Smooth muscle cell (in vitro differentiated cells): ENCODE data around the gene RPRD1B. TPM values are rescaled to one million over a fixed set of nuclear protein-coding genes. Genes with fewer than 3 reads are reported as not detected.

ENCODE experiments used
- DNase-seq: peaks from one replicate; lab custom pipeline; 2025; ENCODE audit not compliant: unreplicated experiment; lab: John Stamatoyannopoulos, UW
- H2AFZ ChIP-seq: fragments of 200-600 bp; sonication (generic); 2 replicates; pipeline ENCODE4 v1.6.0; 2016; ENCODE audit warnings: antibody characterized with exemption, low read depth, mild to moderate bottlenecking
- H3F3A ChIP-seq: fragments of 200-600 bp; sonication (generic); 2 replicates; pipeline ENCODE4 v1.6.0; 2017; ENCODE audit warnings: antibody characterized with exemption, low read depth
- H3K27ac ChIP-seq: fragments of 200-600 bp; sonication (generic); 2 replicates; pipeline ENCODE4 v1.5.1; 2016; ENCODE audit warnings: low read depth, mild to moderate bottlenecking
- H3K27me3 ChIP-seq: fragments of 200-600 bp; sonication (generic); 2 replicates; pipeline ENCODE4 v1.6.1; 2016; ENCODE audit warnings: low read depth, mild to moderate bottlenecking
- H3K36me3 ChIP-seq: fragments of 200-600 bp; sonication (generic); 2 replicates; pipeline ENCODE4 v1.5.1; 2016; ENCODE audit warnings: low read depth
- H3K4me1 ChIP-seq: fragments of 200-600 bp; sonication (generic); 2 replicates; pipeline ENCODE4 v1.5.1; 2016; ENCODE audit warnings: low read depth
- H3K4me2 ChIP-seq: fragments of 200-600 bp; sonication (generic); 2 replicates; pipeline ENCODE4 v1.6.0; 2016; ENCODE audit warnings: mild to moderate bottlenecking
- H3K4me3 ChIP-seq: fragments of 200-600 bp; sonication (generic); 2 replicates; pipeline ENCODE4 v1.5.1; 2016; ENCODE audit warnings: mild to moderate bottlenecking
- H3K79me2 ChIP-seq: fragments of 200-600 bp; sonication (generic); 2 replicates; pipeline ENCODE4 v1.6.0; 2016; ENCODE audit warnings: low read depth, mild to moderate bottlenecking
- H3K9ac ChIP-seq: fragments of 200-600 bp; sonication (generic); 2 replicates; pipeline ENCODE4 v1.6.0; 2016; ENCODE audit warnings: low read depth
- H3K9me3 ChIP-seq: fragments of 200-600 bp; sonication (generic); replicated peaks from 2 replicates; pipeline ENCODE4 v1.5.1; 2016; ENCODE audit warnings: low read depth
- H4K20me1 ChIP-seq: fragments of 200-600 bp; sonication (generic); 2 replicates; pipeline ENCODE4 v1.6.0; 2016; ENCODE audit warnings: low read depth
- CTCF ChIP-seq: fragments of 200-600 bp; sonication (generic); IDR thresholded peaks from 2 replicates; pipeline ENCODE4 v1.5.1; 2017; ENCODE audit warnings: borderline replicate concordance, mild to moderate bottlenecking, antibody characterized with exemption; ENCODE audit not compliant: insufficient read depth, poor library complexity, severe bottlenecking
- WGBS: methylation state at CpG from one replicate; pipeline ENCODE4 v1.1.7; 2016; ENCODE audit warnings: low lambda C conversion rate; 5-methylcytosine and 5-hydroxymethylcytosine counted together
- polyA plus RNA-seq: library from polyadenylated mRNA; unstranded; fragments of >200 nt; fragmentation: Nextera tagmentation; extraction: Ambion mirVana; gene quantifications from 2 replicates; pipeline ENCODE4 v1.2.1, GENCODE V29; 2016
- total RNA-seq: library from RNA; depleted of rRNA; stranded (reverse); fragments of >200 nt; gene quantifications from 2 replicates; pipeline ENCODE4 v1.2.3, GENCODE V29; 2014

Gene RPRD1B
- total and polyA plus RNA-seq, 2 experiments from 2014 or later = 13.5 to 59.1 TPM

- Histone ChIP-seq H3K4me3 (no peak overlapping the region), H3K4me1 (no peaks in the 10 kb centered on the region), H3K27ac (no peak overlapping the region), H3K4me2 (no peak overlapping the region), H3K27me3 (no peaks in the 10 kb centered on the region), H3K79me2 (no peaks in the 10 kb centered on the region), H2AFZ (no peak overlapping the region), H4K20me1 (no peaks in the 10 kb centered on the region), H3K9ac (no peak overlapping the region), H3F3A (no peaks in the 10 kb centered on the region), H3K9me3 (no peaks in the 10 kb centered on the region), H3K36me3 (no peaks in the 10 kb centered on the region)
- WGBS = 97% methylated on average over 10 of the region's 10 CpGs
- DNase-seq = no peak
- TF ChIP-seq CTCF = no peak
Observed at GRCh38 chr20:38133680-38134426, 100.3 kb downstream of the RPRD1B start.

- WGBS = 64% methylated on average over 9 of the region's 9 CpGs
- Histone ChIP-seq H3K27ac (no peak overlapping the region), H3K4me2 (no peak overlapping the region), H3K79me2 (no peaks in the 10 kb centered on the region), H3K27me3 (no peaks in the 10 kb centered on the region), H3K4me3 (no peak overlapping the region), H3K4me1 (no peaks in the 10 kb centered on the region), H4K20me1 (no peaks in the 10 kb centered on the region), H3K36me3 (no peaks in the 10 kb centered on the region), H2AFZ (no peak overlapping the region), H3F3A (no peaks in the 10 kb centered on the region), H3K9me3 (no peaks in the 10 kb centered on the region), H3K9ac (no peak overlapping the region)
- no peak for TF ChIP-seq CTCF
- no peak for DNase-seq
Observed at GRCh38 chr20:38134427-38135270, 101.1 kb downstream of the RPRD1B start.

- H3K79me2 ChIP-seq = no peaks in the 10 kb centered on the region
Observed at GRCh38 chr20:38135271-38135650, 101.7 kb downstream of the RPRD1B start.

More at GRCh38 chr20:38135271-38135650, 101.7 kb downstream of the RPRD1B start:
- Histone ChIP-seq H2AFZ (no peak overlapping the region), H3K9ac (no peak overlapping the region), H3F3A (no peaks in the 10 kb centered on the region), H3K9me3 (no peaks in the 10 kb centered on the region), H4K20me1 (no peaks in the 10 kb centered on the region), H3K4me2 (no peak overlapping the region), H3K36me3 (no peaks in the 10 kb centered on the region), H3K4me3 (no peak overlapping the region), H3K4me1 (no peaks in the 10 kb centered on the region), H3K27me3 (no peaks in the 10 kb centered on the region), H3K27ac (no peak overlapping the region)
- no peak for TF ChIP-seq CTCF
- no peak for DNase-seq
- 93% methylated on average over 7 of the region's 7 CpGs for WGBS
